SJSA1 (cell line): Measurements from ENCODE around the gene LYL1. TPM values are rescaled to one million over a fixed set of nuclear protein-coding genes. Genes with fewer than 3 reads are reported as not detected.

Source experiments
- DNase-seq, 2 experiments: peaks; one replicate each; pipeline ENCODE4 v3.0.0-alpha.2; 2015 to 2020; ENCODE audit warnings: low spot score in 2 of 2, low read depth in 1 of 2
- H3K27ac ChIP-seq: fragments of 250-450 bp; sonication (Bioruptor Pico); 2 replicates; pipeline ENCODE4 v1.5.1; 2020; ENCODE audit warnings: mild to moderate bottlenecking, moderate library complexity
- H3K27me3 ChIP-seq: fragments of 250-450 bp; sonication (Bioruptor Pico); replicated peaks from 2 replicates; pipeline ENCODE4 v1.5.1; 2020; ENCODE audit warnings: mild to moderate bottlenecking, moderate library complexity
- H3K36me3 ChIP-seq: fragments of 250-450 bp; sonication (Bioruptor Pico); 2 replicates; pipeline ENCODE4 v1.5.1; 2020; ENCODE audit warnings: mild to moderate bottlenecking
- H3K4me1 ChIP-seq: fragments of 250-450 bp; sonication (Bioruptor Pico); replicated peaks from 2 replicates; pipeline ENCODE4 v1.6.1; 2021; ENCODE audit warnings: mild to moderate bottlenecking
- H3K4me3 ChIP-seq: fragments of 250-450 bp; sonication (Bioruptor Pico); 2 replicates; pipeline ENCODE4 v1.5.1; 2020; ENCODE audit warnings: mild to moderate bottlenecking
- H3K9me3 ChIP-seq: fragments of 250-450 bp; sonication (Bioruptor Pico); replicated peaks from 2 replicates; pipeline ENCODE4 v1.5.1; 2020; ENCODE audit warnings: mild to moderate bottlenecking
- total RNA-seq: library from RNA; depleted of rRNA; stranded (reverse); fragments of >200 nt; shearing (Covaris generic); gene quantifications from 2 replicates; pipeline ENCODE4 v1.2.3, GENCODE V29; 2014

Gene LYL1
- total RNA-seq, 1 experiment from 2014 or later = not detected

GRCh38 chr19:13104848-13105711 is 2.4 kb upstream of the LYL1 start:
- Histone ChIP-seq H3K36me3 (peaks cover 24% of the 10 kb centered on the region), H3K27ac (no peak overlapping the region), H3K4me3 (no peak overlapping the region), H3K9me3 (no peaks in the 10 kb centered on the region), H3K4me1 (no peaks in the 10 kb centered on the region), H3K27me3 (no peaks in the 10 kb centered on the region)
- no peak for DNase-seq

- Histone ChIP-seq H3K27ac (no peak overlapping the region), H3K36me3 (peaks cover 18% of the 10 kb centered on the region), H3K4me1 (no peaks in the 10 kb centered on the region), H3K9me3 (no peaks in the 10 kb centered on the region), H3K27me3 (no peaks in the 10 kb centered on the region), H3K4me3 (no peak overlapping the region)
- no peak for DNase-seq
These were observed 1.7 kb upstream of the LYL1 start for GRCh38 chr19:13104360-13104847.

DNA sequence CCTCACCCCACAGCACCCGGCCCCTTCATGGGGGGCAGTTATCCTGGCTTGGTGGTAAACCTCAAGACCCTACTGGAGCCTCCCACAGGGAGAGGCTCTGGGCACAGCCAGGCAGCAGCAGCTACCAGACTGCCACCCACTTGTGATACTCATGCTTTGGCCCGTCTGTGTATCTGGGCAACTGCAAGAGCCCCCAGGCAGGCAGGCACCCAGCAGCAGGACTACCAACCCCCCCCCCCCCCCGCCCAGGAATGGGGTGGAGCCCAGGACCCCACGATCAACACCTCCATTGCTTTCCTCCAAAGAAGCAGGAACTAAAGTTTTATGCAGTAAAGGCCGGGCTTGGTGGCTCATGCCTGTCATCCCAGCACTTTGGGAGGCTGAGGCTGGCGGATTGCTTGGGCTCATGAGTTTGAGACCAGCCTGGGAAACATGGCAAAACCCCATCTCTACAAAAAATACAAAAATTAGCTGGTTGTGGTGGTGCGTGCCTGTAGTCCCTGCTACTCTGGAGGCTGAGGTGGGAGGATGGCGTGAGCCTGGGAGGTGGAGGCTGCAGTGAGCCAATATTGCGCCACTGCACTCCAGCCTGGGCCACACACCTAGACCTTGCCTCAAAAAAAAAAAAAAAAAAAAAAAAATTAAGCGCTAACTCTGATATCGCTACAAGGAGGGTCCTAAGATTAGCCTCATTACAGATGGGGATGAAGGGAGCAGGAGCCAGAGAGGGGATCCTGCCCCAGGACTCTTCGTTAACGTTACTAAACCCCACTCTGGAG is 1.1 kb upstream of the LYL1 start:
- no peaks in the 10 kb centered on the region for H3K27me3 ChIP-seq
- H3K9me3 ChIP-seq = no peaks in the 10 kb centered on the region
- no peak overlapping the region for H3K27ac ChIP-seq
- no peak overlapping the region for H3K4me3 ChIP-seq
- no peak for DNase-seq
- no peaks in the 10 kb centered on the region for H3K4me1 ChIP-seq
- peaks cover 13% of the 10 kb centered on the region for H3K36me3 ChIP-seq

DNA sequence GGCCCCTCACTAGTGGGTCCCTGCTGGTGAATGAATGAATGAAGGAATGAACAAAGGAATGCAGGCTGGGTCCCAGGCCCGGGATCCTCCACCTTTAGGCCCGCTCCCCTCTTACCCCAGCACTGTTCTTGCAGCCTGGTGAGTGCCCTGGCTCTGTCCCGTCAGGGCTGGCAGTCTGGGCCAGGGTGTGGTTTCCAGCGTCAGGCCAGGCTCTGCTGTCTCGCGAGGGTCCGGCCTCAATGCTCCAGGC is 317 bp downstream of the LYL1 start:
- H3K27me3 ChIP-seq = no peaks in the 10 kb centered on the region
- no peak overlapping the region for H3K27ac ChIP-seq
- DNase-seq = no peak
- no peak overlapping the region for H3K4me3 ChIP-seq
- H3K9me3 ChIP-seq = no peaks in the 10 kb centered on the region
- H3K36me3 ChIP-seq = peaks cover 9% of the 10 kb centered on the region
- H3K4me1 ChIP-seq = no peaks in the 10 kb centered on the region

- Histone ChIP-seq H3K4me1 (no peaks in the 10 kb centered on the region), H3K27ac (no peak overlapping the region), H3K36me3 (peaks cover 9% of the 10 kb centered on the region; the same call in 1 of the 2 replicates), H3K9me3 (no peaks in the 10 kb centered on the region), H3K27me3 (no peaks in the 10 kb centered on the region), H3K4me3 (no peak overlapping the region)
- DNase-seq = no peak
These were observed 855 bp downstream of the LYL1 start for GRCh38 chr19:13101590-13102415.

DNA sequence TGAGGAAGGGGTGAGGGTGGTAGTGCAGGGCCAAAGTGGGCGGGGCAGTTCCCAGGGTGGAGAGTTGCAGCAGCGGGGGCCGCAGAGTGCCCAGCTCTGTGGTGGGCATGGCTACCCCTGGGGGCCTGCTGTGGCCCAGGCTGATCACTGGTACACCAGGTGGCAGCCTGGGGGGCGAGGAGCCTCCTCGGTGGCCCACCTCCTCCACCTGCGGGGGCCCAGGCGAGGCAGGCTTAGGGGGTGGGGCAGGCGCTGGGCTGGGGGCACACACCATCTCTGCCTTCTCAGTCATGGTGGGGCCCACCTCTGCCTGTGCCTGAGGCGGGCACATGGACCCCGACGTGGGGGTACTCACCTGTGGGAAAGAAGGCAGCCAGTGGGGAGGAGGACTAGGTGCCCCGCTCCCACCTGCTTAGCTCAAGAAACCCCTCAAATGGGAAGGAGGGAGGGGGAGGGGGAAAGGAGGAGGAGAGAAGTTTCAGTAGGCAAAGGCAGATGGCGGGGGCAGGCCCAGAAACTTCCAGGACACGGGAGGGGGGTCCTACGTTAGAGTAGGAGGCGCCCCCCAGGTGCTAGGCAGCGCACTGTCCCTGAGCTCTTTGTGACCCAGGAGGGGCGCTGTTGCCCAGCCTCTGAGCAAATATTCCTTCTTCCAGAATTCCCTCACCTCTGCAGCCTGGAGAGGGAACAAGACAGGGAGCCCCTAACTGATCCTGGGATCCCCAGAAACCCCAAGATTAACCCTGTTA is 1.6 kb downstream of the LYL1 start:
- Histone ChIP-seq H3K27me3 (no peaks in the 10 kb centered on the region), H3K9me3 (no peaks in the 10 kb centered on the region), H3K36me3 (peaks cover 9% of the 10 kb centered on the region; the same call in 1 of the 2 replicates), H3K4me1 (no peaks in the 10 kb centered on the region), H3K4me3 (no peak overlapping the region), H3K27ac (no peak overlapping the region)
- no peak for DNase-seq

DNA sequence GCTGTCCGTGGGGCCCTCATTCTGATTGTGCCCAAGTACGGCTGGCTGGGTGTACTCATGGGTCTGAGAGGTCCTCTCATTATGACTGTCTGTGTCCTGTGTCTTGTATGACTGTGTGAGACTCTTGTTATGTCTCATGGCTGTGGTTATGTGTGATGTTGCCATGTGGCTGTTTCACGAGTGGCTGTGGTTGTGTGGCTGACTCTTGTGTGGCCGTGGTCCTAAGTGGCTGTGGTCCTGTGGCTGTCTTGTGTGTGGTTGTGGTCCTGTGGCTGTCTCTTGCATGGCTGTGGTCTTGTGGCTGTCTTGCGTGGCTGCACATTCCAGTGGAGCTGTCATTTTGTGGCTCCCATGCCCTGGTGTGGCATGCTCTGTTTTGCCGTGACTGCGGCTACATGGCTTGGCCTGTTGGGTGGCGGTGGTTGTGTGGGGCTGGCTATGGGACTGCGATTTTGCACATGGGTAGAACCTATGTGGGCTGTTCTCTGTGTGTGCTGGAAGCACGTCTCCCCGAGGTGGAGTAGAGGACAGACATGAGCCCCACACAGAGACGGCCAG is 2.5 kb downstream of the LYL1 start:
- Histone ChIP-seq H3K36me3 (peaks cover 9% of the 10 kb centered on the region; the same call in 1 of the 2 replicates), H3K9me3 (no peaks in the 10 kb centered on the region), H3K27ac (no peak overlapping the region), H3K4me3 (no peak overlapping the region), H3K4me1 (no peaks in the 10 kb centered on the region), H3K27me3 (no peaks in the 10 kb centered on the region)
- no peak for DNase-seq

DNA sequence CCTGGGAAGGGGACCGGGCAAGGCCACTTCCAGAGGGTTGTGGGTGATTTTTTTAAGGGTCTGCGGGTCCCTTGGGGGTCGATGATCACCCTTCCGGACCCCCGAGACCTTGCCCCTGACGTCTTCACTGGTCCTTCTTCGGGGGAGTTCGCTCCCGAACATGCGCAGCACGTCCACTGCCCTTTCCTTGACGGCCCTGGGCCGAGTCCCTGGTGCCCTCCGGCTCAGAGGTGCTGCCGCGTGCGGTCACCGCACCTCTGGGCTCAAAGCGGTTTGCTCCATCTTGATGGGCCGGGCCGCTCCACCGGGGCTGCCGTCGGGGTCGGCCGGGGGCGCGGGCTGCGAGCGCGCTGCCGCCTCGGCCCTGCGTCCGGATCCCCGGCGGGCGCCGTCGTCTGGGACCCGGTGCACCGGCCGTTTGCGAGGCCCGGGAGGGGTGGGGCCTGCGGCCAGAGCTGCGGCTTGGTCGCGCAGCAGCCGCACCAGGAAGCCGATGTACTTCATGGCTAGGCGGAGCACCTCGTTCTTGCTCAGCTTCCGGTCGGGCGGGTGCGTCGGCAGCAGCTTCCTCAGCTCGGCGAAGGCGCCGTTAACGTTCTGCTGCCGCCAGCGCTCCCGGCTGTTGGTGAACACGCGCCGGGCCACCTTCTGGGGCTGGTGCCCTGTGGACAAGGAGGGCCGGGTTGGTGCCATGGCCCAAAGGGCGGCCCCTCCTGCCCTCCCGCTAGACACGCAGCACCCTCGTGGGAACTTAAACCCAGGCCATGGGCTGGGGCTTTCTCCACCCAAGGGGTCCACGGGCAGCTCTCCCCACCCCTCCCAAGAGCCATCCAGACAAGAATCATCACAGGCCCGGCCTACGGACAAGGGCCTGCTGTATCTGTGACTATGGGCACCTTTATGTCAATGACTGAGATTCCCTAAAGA is 3.3 kb downstream of the LYL1 start:
- Histone ChIP-seq H3K36me3 (peaks cover 3% of the 10 kb centered on the region; the same call in 1 of the 2 replicates), H3K4me3 (no peak overlapping the region), H3K9me3 (no peaks in the 10 kb centered on the region), H3K27me3 (no peaks in the 10 kb centered on the region), H3K4me1 (no peaks in the 10 kb centered on the region), H3K27ac (no peak overlapping the region)
- no peak for DNase-seq

GRCh38 chr19:13098277-13099072 is 4.2 kb downstream of the LYL1 start:
- no peaks in the 10 kb centered on the region for H3K9me3 ChIP-seq
- H3K27me3 ChIP-seq = no peaks in the 10 kb centered on the region
- H3K36me3 ChIP-seq = peaks cover 3% of the 10 kb centered on the region; the same call in 1 of the 2 replicates
- no peak overlapping the region for H3K27ac ChIP-seq
- DNase-seq = no peak
- no peak overlapping the region for H3K4me3 ChIP-seq
- no peaks in the 10 kb centered on the region for H3K4me1 ChIP-seq

DNA sequence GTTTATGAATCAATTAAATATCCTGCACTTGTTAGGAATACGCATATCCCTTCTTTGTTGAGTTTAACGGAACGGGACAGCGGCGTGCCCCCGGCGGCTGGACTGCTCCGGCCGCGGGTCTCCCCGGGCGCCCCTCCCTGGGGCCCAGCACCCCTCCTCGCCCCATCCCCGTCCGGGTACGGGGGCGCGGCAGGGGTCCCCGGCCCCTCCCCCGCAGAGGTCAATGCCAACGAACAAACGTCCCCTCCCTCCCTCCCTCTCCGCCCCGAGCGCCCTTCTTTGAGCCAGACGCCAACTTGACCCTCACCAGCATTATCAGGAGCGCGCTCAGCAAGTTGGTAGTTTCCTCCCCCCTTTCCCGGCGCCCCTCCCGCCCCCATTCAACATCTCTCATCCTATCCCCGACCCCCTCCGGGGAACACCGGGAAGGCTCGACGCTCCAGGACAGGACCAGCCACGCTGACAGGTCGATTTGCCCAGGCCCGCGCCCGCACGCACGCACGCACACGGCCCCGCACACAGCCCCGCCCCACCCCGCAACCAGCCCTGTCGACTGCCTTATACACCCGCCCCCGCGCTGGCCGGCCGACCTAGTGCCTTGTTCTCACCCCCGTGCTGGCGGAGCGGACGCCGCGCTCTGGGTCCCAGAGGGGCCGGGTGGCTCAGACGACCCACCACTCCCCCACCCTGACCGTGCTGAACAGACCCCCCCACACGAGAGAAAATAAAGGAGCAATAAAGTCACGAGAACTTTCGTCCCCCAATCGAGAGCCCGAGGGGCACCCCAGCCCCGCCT is 5.0 kb downstream of the LYL1 start:
- H3K27ac ChIP-seq = no peak overlapping the region
- no peaks in the 10 kb centered on the region for H3K4me1 ChIP-seq
- H3K36me3 ChIP-seq = peaks cover 3% of the 10 kb centered on the region; the same call in 1 of the 2 replicates
- no peaks in the 10 kb centered on the region for H3K27me3 ChIP-seq
- DNase-seq = no peak
- H3K9me3 ChIP-seq = no peaks in the 10 kb centered on the region
- no peak overlapping the region for H3K4me3 ChIP-seq

DNA sequence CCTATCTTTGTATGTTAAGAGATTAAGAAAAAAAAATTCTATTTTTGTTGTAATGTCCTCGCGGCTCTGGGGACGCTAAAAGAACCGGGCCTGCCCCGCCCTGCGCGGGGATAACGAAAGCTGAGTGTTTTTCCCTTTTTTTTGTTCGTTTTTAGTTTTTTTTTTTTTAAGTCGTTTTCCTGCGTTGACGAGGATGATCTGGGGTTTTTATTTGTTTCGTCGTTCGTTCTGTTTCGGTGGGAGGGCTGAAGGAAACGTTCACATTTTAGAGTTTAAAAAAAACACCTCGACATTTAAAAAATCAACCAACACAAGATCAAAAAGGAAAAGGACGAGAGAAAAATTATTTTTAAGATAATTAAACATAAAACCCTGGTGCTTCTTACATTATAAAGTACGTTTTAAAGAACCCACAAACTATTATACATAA is 5.6 kb downstream of the LYL1 start:
- DNase-seq = no peak
- no peak overlapping the region for H3K4me3 ChIP-seq
- peaks cover 3% of the 10 kb centered on the region; the same call in 1 of the 2 replicates for H3K36me3 ChIP-seq
- no peaks in the 10 kb centered on the region for H3K27me3 ChIP-seq
- H3K9me3 ChIP-seq = no peaks in the 10 kb centered on the region
- H3K27ac ChIP-seq = no peak overlapping the region
- no peaks in the 10 kb centered on the region for H3K4me1 ChIP-seq
